GM12891 (cell line): ENCODE data around the gene CLPTM1L.

Experiments
- DNase-seq: peaks from one replicate; pipeline ENCODE4 v3.0.0; 2011; ENCODE audit warnings: low spot score; ENCODE audit not compliant: insufficient read length
- FAIRE-seq: peaks from 2 replicates; lab custom pipeline; 2011; peaks lifted over from hg19 to GRCh38; lab: Jason Lieb, UNC
- PAX5 ChIP-seq: IDR thresholded peaks from 2 replicates; pipeline ENCODE4 v1.6.1; 2011; ENCODE audit warnings: low read length, moderate library complexity, mild to moderate bottlenecking; ENCODE audit not compliant: insufficient read depth, severe bottlenecking
- POLR2A ChIP-seq: IDR thresholded peaks from 2 replicates; pipeline ENCODE4 v1.6.1; 2011; ENCODE audit warnings: low read depth, low read length, control low read depth
- POLR2AphosphoS5 ChIP-seq: IDR thresholded peaks from 2 replicates; pipeline ENCODE4 v1.6.1; 2011; ENCODE audit warnings: low read depth, low read length, control low read depth
- POU2F2 ChIP-seq: IDR thresholded peaks from 2 replicates; pipeline ENCODE4 v1.6.1; 2011; ENCODE audit warnings: low read depth, mild to moderate bottlenecking, control low read depth, low read length, moderate library complexity
- SPI1 ChIP-seq: IDR thresholded peaks from 2 replicates; pipeline ENCODE4 v1.6.1; 2011; ENCODE audit warnings: low read depth, low read length, control low read depth
- TAF1 ChIP-seq: IDR thresholded peaks from 2 replicates; pipeline ENCODE4 v1.6.1; 2011; ENCODE audit warnings: low read depth, low read length, control low read depth

The CLPTM1L gene

GRCh38 chr5:1325870-1326531 is 18.9 kb downstream of the CLPTM1L start:
- no peak for DNase-seq
- FAIRE-seq = no peak
- TF ChIP-seq SPI1 (no peak), TAF1 (no peak), POLR2AphosphoS5 (no peak), POLR2A (no peak), PAX5 (no peak), POU2F2 (no peak)

DNA sequence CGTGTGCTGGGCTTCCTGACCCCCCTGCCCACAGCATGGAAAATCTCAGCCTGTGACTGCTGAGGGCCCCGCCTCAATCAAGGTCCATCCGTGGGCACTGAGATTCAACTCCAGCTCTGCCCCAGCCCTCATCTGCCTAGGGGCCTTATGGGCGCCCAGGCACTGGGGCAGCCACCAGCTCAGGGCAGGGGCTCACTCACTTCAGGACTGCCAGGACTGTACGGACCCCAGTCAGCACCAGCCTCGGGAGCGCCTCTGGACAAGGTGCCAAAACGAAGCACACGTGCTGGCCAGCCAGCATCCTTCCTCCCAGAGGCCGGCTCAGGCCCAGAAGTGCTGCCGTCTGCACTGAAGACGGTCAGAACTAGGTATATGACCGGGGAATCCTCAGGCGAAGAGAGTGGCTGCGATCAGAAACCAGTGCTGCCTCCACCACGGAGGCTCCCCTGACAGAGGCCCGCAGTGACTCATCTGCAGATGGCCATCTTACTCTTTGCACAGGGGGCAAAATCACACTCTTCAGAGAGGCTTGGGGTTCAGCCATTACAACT is 19.6 kb downstream of the CLPTM1L start:
- no peak for DNase-seq
- TF ChIP-seq TAF1 (no peak), PAX5 (no peak), POLR2AphosphoS5 (no peak), SPI1 (no peak), POLR2A (no peak), POU2F2 (no peak)
- FAIRE-seq = no peak

GRCh38 chr5:1324719-1325190 is 20.1 kb downstream of the CLPTM1L start:
- TF ChIP-seq TAF1 = no peak
- no peak for DNase-seq
- no peak for FAIRE-seq

- FAIRE-seq = no peak
- no peak for DNase-seq
- TF ChIP-seq POLR2AphosphoS5 = no peak
- TF ChIP-seq SPI1 = no peak
- no peak for TF ChIP-seq POLR2A
- TF ChIP-seq POU2F2 = no peak
- TF ChIP-seq TAF1 = no peak
- TF ChIP-seq PAX5 = no peak
Observed at GRCh38 chr5:1324301-1324700, 20.6 kb downstream of the CLPTM1L start.

GRCh38 chr5:1323803-1324173 is 21.1 kb downstream of the CLPTM1L start:
- FAIRE-seq (no peak), DNase-seq (no peak)
- no peak for TF ChIP-seq SPI1
- TF ChIP-seq POLR2A = no peak
- no peak for TF ChIP-seq POLR2AphosphoS5
- TF ChIP-seq TAF1 = no peak
- no peak for TF ChIP-seq PAX5
- no peak for TF ChIP-seq POU2F2

- no peak for FAIRE-seq
- TF ChIP-seq SPI1 = no peak
- TF ChIP-seq POLR2AphosphoS5 = no peak
- no peak for DNase-seq
Observed at GRCh38 chr5:1322955-1323802, 21.7 kb downstream of the CLPTM1L start.

DNA sequence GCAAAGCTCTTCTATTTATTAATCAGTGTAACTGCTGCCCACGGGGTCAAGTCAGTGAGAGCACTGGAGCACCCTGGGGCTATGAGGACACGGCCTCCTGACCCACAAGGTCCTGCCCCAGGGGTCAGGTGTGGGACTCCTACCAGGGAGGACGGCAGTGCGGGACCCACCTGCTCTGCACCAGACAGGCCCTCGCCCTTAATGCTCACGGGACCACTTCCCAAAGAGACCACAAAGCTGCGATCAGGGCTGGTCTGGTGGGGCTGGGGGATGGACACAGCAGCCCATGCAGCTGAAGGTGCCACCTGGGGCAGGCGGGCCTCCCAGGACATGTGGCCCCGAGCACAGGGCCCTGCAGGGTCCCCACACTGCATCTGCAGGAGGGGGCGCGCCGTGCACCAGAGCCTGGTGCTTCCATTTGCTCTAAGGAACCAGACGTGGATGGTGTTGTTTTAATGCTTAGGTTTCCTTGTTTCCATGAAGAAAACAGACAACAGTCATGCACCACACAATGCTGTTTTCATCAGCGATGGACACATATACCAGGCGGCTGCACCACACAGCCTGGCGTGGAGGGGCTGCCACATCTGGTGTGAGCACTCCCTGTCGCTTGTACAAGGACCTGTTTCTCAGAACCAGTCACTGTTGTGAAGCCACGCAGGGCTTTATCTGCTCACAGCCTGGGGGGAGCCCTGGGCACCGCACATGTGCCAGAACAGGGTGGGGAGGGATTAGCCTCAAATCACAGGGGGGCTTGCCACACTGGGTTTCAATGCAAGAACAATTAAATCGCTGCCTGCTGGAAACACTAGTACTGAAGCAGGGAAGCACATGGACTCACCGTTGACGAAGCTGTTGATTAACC is 22.6 kb downstream of the CLPTM1L start:
- FAIRE-seq = no peak
- no peak for DNase-seq
- TF ChIP-seq PAX5 (no peak), POLR2A (no peak), TAF1 (no peak), SPI1 (no peak), POLR2AphosphoS5 (no peak), POU2F2 (no peak)

GRCh38 chr5:1321576-1321975 is 23.3 kb downstream of the CLPTM1L start:
- TF ChIP-seq POU2F2 = no peak
- TF ChIP-seq POLR2AphosphoS5 = no peak
- no peak for TF ChIP-seq PAX5
- TF ChIP-seq SPI1 = no peak
- TF ChIP-seq TAF1 = no peak
- no peak for TF ChIP-seq POLR2A
- no peak for FAIRE-seq
- DNase-seq = no peak
